Measurements from ENCODE around the gene C2orf76. TPM values are rescaled to one million over a fixed set of nuclear protein-coding genes. Genes with fewer than 3 reads are reported as not detected.

Gene C2orf76
- total RNA-seq, 1 experiment from 2014 or later, result 5.7 TPM

- Histone ChIP-seq H3K56ac (ENCODE audit: insufficient read length, low read depth, low read length) (no peak overlapping the region), H4K20me1 (ENCODE audit: control insufficient read depth, insufficient read depth, insufficient read length) (no peaks in the 10 kb centered on the region), H3T11ph (ENCODE audit: low read length) (no peak overlapping the region), H3K79me2 (ENCODE audit: insufficient read depth, low read length) (peaks cover 1% of the 10 kb centered on the region; the same call in 1 of the 2 replicates), H3K14ac (ENCODE audit: insufficient read depth, low read length) (peak overlapping the region; percentile 77; the same call in 1 of the 2 replicates), H2BK5ac (ENCODE audit: insufficient read length, low read length) (no peak overlapping the region), H3K9me3 (ENCODE audit: control insufficient read depth, low read depth, low read length) (no peaks in the 10 kb centered on the region), H3K4me2 (ENCODE audit: insufficient read depth, insufficient read length, low read length) (peak overlapping the region; percentile 100), H2BK20ac (ENCODE audit: low read depth, low read length, poor library complexity, severe bottlenecking) (no peak overlapping the region), H3K27me3 (ENCODE audit: insufficient read depth, low read length) (no peaks in the 10 kb centered on the region), H3K4me1 (ENCODE audit: insufficient read depth, low read length) (peaks cover 3% of the 10 kb centered on the region; the same call in 1 of the 2 replicates), H4K91ac (ENCODE audit: insufficient read length, low read depth, low read length) (no peak overlapping the region), H3K23ac (ENCODE audit: insufficient read length, low read depth, low read length) (no peak overlapping the region), H4K5ac (ENCODE audit: insufficient read length, low read depth, low read length) (no peak overlapping the region), H2AK5ac (ENCODE audit: insufficient read length, low read length) (no peak overlapping the region), H2BK12ac (ENCODE audit: insufficient read length, low read depth, low read length) (no peak overlapping the region), H2BK15ac (ENCODE audit: low read depth, low read length) (no peak overlapping the region), H3K4ac (ENCODE audit: low read depth, low read length) (no peak overlapping the region), H3K9ac (ENCODE audit: extremely low read depth, insufficient read length, low read length) (peak overlapping the region; percentile 90), H3K23me2 (ENCODE audit: insufficient read length, low read depth, low read length, poor library complexity, severe bottlenecking) (peaks cover 20% of the 10 kb centered on the region), H3K18ac (ENCODE audit: insufficient read length, low read depth, low read length) (no peak overlapping the region), H2BK120ac (ENCODE audit: low read depth, low read length, poor library complexity, severe bottlenecking) (no peak overlapping the region), H4K8ac (replicated peaks; ENCODE audit: insufficient read length, low read depth, low read length) (no peak overlapping the region), H2AFZ (ENCODE audit: low read length) (no peak overlapping the region), H3K27ac (ENCODE audit: insufficient read length, low read depth, low read length) (no peak overlapping the region), H3K79me1 (ENCODE audit: insufficient read depth, low read depth, low read length, poor library complexity, severe bottlenecking) (peaks cover 3% of the 10 kb centered on the region)
- Mint-ChIP-seq H3K9me3 (no peaks in the 10 kb centered on the region), H3K4me3 (peak overlapping the region; percentile 98 to 99), H3K27ac (peak overlapping the region; percentile 77 to 97 (median 95)), H3K36me3 (ENCODE audit: insufficient read depth in 1 of 3, low read depth in 3 of 3) (peaks cover 23 to 30% (median 24%) of the 10 kb centered on the region in 3 experiments; a peak in 6 of 7 replicates), H3K27me3 (ENCODE audit: low read depth) (no peaks in the 10 kb centered on the region), H3K4me1 (peaks cover 19 to 23% of the 10 kb centered on the region in 2 experiments)
- TF ChIP-seq CTCF (conservative IDR thresholded peaks at IDR 0.05), result no peak
- WGBS (ENCODE audit: extremely low coverage, insufficient read length, low lambda C conversion rate), result no CpG with 5 or more reads among the region's 17 CpGs
- DNase-seq, result no peak
Measured at GRCh38 chr2:119366161-119366648, 429 bp downstream of the C2orf76 start.

Data from H9 (cell line).